Activated naive CD4-positive, alpha-beta T cell treated with anti-CD3 and anti-CD28 coated beads, Interleukin-2, amount 50 U/mL, for 16 hours (primary cell): ENCODE data around the gene ZNF770.
"Not testable (repeated sequence)": the region's sequence is repeated elsewhere in the genome, so short reads cannot be mapped to it uniquely, and the experiment has no call there.

ENCODE experiments used
- DNase-seq: peaks from one replicate; pipeline ENCODE4 v3.0.0-alpha.2; 2020

Gene ZNF770

DNA sequence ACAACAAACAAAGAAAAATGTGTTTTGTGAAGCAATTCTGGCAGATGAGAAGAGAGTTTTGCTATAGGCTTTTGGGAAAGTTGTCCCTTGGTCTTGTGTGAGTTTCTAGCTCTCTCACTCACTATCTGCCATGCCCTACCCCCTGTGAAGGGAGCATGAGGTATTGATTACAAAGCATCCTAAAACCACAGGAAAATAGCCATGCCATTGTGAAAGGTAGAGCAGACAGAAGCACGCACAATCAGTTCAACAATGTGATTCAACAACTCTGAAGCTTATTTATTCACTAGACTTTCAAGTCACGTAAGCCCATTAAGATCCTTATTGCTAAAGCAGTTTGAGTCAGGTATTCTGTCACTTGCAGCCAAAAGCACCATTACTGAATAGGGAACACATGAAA lies 12.0 kb downstream of the ZNF770 start:
- no peak for DNase-seq

DNA sequence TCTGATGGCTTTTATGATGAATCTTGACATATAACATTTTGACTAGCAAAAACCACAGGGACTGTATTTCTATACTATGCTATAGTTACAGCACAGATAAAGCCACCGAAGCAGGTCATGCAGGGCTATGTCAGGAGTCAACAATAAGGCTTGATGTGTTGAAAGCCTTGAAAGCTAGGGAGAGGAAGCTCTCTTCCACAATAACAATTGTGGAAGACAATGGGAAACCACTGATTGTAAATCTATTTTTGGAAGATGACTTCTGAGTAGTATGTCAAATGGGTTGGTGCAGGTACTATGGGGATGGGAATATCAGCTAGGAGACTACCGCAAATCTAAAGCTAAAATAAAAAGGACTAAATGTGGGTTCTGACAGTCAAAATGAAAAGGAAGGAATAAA lies 14.6 kb downstream of the ZNF770 start:
- no peak for DNase-seq

DNA sequence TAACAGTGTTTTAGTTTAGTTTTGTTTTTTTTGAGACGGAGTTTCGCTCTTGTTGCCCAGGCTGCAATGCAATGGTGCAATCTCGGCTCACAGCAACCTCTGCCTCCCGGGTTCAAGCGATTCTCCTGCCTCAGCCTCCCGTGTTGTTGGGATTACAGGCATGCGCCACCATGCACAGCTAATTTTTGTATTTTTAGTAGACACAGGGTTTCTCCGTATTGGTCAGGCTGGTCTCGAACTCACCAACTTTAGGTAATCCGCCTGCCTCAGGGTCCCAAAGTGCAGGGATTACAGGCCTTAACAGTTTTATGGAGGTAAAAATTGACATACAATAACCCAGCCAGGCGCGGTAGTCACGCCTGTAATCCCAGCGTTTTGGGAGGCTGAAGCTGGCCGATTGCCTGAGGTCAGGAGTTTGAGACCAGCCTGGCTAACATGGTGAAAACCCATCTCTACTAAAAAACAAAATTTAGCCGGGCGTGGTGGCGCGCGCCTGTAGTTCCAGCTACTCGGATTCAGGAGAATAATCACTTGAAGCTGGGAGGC lies 17.9 kb downstream of the ZNF770 start:
- not testable (repeated sequence) for DNase-seq

DNA sequence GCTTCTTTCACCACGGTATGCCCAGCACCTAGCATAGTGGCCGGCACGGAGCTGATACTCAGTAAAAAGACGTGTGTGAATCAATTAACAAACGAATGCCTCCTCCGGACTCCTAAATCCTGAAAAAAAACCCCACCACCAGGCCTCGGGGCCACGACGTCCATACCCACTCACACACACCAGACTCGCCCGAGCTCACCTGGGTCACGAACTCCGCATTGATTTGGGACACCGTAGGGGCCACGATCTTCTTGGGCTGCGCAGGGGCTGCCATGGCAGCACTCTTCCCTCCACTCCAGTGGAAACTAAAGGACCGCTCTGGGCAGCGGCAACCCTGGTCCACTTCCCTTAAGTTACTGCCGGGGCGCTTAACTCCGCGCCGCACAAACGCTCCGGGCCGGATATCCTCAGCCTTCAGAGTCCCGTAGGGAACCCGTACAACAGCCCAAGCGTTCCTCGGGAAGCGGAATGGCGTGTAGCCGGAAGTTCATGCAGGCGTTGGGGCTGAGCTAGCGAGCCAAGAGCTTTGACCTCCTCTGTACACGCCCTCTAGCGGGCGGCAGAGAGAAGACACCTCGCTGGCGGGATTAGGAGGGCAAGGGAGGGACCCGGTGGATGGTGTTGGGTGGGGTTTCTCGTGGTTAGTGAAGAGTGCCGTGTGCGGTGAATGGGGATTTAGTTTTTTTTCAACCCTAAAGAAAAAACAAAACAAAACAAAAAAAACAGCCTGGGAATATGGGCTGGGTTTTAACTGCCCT lies 18.6 kb downstream of the ZNF770 start, which contains the start of gene AQR:
TSS of gene AQR (minus strand) at position 403 of the 758 bp plus-strand sequence. CDS start at position 274, 129 bp downstream.
- peak; percentile 90 for DNase-seq

DNA sequence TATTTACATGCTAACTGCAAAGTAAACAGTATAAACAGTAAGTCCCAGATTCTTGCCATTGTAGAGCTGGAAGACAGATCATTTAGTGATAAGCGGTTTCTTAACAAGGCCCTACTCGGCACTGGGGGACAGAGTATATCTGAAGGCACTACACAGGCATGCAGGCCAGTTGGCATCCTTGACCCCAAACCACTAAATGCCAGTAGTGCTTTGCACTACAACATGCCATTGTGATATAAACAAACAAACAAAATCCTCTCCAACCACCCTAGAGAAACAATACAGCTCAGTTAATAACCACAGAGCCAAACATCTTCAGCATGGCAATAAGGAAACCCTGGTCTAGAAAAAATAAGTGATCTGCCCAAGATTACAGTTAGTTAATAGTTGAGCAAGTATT lies 23.8 kb downstream of the ZNF770 start:
- DNase-seq, result no peak

DNA sequence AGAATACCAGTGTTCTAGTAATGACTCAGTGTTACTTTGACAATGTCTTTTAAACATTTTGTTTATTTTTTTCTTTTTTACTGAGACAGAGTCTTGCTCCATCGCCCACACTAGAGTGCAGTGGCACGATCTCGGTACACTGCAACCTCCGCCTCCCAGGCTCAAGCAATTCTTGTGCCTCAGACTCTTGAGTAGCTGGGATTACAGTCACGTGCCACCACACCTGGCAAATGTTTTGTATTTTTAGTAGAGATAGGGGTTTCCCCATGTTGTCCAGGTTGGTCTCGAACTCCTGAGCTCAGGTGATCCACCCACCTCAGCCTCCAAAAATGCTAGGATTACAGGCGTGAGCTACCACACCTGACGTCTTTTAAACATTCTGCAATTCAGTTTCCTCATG lies 34.2 kb downstream of the ZNF770 start:
- DNase-seq, result no peak

DNA sequence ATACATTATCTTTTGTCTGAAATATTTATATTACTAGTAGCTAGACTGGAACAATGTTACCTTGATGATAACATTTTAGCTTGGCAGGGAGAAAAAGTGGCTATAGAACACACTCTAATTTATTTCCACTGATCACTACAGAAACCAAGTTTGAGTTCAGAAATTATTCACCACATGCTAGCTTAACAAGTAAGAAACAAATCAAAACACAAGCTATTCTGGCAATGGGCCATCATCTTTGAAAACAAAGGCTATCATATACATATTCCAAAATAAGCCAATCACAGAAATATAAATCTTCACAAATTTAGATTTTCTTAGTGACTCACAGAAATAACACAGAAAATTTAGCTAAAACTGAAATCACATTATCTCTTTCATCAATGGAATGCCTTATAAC lies 35.6 kb downstream of the ZNF770 start:
- DNase-seq, result no peak

DNA sequence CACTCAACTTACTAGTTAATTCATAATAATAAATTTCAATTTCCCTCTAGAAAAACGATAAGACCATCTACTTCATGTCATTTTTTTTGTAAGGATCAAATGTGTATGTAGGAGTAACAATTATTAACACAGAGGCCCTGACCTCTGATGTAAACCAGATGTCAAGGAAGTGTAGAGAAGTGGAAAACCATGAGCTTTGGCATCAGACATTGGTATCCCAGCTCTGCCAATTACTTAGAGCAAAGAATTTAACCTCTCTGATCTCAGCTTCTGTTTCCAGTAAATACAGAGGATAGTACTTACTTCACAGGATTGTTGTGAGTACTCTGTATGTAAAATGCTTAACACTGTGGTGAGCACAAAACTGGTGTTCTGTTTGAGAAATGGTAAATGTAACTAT lies 36.1 kb downstream of the ZNF770 start:
- no peak for DNase-seq

DNA sequence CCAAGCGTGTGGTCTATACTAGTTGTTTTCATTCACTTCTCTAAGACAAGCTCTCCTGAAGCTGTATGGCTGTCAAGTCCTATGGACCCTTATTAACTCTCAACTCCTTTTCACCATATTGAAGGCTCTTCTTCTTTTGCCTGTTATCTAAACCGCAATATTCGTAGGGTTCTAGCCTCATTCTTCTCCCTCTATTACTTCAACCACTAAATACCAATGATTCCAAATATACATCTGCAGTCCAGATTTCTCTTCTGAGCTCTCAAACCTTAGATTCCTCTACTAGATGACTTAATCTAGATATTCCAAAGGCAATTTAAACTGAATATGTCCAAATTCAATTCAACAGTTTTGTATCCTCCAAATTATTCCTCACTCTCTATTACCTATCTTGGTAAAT lies 43.2 kb downstream of the ZNF770 start:
- no peak for DNase-seq

DNA sequence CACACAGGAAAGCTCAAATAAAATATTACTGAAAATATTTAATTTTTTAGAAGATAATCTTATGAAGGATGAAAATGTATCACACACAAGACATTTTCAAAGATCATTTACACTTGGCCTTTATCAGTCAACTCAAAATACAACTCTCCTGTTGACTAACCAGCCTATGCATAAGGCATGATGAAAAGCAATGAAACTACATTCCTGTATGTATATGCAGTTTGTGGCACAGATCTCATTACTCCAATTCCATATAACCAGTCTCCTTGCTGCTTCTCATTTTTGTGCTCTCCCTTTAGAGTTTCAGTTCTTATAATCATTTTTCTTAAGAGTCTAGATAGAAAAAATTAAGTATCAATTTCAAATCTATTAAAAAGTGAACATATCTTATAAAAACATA lies 44.4 kb downstream of the ZNF770 start:
- DNase-seq, result no peak

DNA sequence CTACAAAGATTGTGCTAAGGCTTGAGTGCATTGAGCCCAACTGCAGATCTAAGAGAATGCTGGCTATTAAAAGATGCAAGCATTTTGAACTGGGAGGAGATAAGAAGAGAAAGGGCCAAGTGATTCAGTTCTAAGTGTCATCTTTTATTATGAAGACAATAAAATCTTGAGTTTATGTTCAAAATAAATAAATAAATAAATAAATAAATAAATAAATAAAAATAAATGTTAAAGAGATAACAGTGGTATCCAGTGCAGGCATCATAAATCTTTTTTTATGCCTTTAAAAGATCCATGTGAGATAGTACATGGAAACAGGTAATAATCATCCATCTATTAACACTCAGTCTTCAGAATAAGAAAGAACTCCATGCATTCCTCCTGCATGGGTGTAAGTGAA lies 44.8 kb downstream of the ZNF770 start:
- not testable (repeated sequence) for DNase-seq

DNA sequence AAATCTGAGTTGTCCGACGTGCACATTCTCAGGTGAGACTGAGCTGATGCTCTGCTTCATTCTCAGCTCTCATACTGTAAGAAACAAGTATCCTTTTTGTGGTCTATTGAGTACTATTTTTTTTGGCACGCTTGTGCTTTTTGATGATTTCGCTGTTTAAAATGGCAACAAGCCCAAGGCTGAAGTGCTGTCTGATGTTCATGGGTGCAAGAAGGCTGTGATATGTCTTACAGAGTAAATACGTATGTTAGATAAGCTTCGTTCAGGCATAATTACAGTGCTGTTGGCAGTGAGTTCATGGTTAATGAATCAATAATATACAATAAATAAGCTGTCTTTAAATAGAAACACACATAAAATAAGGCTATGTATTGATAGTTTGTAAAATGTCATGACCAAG lies 45.7 kb downstream of the ZNF770 start:
- DNase-seq, result no peak

DNA sequence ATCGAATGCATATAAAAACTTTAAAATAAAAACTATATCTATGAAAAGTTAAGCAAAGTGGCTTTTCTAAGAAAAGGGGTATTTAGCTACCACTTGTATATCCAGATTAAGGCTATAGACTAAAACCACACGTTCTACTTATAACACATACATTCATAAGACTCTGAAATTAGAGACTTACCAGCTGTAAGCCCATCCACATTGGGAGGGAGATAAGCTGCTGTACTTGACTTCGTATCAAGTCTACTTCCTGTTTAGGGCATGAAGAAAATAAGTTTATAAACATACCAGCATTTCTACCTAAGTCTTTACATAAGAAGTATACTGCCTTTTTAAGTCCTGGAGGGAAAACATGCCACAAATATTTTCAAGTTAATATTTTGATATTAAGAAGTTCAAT lies 46.3 kb downstream of the ZNF770 start:
- no peak for DNase-seq

DNA sequence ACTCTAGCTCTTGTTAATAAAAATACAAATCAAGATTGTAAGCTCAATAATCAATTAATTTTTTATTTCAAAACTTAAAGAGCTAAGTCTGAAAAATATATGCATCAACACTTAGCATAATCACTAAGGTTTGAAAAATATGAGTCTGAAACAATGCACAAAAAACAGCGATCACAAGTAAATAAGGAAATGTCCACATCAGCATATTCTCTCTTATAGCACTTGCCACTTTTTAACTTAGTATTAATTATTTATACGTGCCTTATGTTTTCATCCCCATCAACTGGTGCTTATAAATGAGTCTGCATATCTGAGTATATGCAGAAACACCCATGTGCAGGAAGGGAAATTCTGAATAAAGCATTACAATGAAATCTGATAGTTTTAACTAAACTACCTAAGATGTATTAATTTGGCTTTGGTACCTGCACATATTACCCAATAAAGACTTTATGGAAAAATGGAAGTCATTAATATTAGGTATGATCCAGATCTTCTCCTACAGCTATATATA lies 46.8 kb downstream of the ZNF770 start:
- no peak for DNase-seq

DNA sequence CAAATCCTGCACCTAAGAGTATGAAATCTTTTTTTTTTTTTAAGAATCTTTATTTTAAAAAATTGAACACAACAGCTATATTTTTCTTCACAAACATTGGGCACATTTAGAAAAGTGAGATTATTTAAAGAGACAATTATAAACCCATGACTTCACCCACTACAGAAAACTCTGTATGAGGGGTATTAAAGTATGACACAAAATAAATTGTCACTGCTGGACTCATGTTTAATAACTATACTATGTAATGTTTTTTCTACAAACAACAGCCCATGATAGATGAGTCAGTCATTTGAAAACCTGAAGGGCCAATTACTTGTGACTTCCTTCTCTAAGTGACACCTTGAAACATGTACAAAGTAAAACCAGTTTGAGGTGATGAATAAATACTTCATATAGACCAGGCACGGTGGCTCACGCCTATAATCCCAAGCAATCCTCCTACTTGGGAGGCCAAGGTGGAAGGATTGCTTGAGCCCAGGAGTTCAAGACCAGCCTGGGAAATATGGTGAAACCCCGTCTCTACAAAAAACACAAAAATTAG lies 54.6 kb downstream of the ZNF770 start:
- DNase-seq, result no peak

DNA sequence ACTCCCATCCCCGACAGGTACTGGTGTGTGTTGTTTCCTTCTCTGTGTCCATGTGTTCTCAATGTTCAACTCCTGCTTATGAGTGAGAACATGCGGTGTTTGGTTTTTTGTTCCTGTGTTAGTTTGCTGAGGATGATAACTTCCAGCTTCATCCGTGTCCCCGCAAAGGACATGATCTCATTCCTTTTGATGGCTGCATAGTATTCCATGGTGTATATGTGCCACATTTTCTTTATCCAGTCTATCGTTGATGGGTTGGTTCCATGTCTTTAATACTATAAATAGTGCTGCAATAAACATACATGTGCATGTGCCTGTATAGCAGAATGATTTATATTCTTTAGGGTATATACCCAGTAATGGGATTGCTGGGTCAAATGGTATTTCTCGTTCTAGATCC lies 59.7 kb downstream of the ZNF770 start:
- not testable (repeated sequence) for DNase-seq
